ENCODE measurements around the gene P2RY14.

The P2RY14 gene

DNA sequence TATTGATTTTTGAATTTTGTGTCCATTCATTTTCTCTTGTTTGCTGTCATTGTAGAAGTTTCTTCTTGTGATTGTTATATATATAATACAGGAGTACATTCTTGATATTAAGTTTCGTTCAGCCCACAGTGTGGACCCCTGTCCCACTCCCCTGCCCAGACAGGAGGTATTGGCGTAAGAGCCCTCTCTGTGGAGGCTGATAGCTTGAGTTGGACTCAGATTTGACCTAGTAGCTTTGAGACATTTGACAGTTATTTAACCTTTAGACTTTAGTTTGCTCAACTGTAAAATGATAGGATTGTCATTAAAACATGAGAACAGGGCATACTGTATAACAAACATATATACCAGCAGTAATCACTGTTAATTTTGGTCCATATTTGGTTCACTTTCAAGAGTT, 102.4 kb downstream of the P2RY14 start:
- ATAC-seq: no peak

DNA sequence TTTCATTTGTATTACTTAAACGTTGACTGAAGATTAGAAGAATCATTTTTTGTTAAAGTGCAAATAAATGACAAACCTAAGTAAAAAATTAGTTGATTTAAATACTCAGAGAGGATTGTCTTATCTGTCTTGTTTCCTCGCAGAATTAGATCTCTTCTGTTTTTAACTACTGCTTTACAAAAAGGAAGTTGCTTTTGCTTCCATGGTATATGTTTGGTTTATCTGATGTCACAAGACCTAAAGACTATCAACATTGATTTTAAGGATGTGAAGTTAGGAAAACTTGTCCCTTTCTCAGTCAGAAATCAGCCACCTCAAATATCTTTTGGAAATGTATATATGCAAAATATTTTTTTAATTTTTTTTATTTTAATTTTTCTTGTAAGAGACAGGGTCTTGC, 104.0 kb downstream of the P2RY14 start:
- ATAC-seq: no peak

DNA sequence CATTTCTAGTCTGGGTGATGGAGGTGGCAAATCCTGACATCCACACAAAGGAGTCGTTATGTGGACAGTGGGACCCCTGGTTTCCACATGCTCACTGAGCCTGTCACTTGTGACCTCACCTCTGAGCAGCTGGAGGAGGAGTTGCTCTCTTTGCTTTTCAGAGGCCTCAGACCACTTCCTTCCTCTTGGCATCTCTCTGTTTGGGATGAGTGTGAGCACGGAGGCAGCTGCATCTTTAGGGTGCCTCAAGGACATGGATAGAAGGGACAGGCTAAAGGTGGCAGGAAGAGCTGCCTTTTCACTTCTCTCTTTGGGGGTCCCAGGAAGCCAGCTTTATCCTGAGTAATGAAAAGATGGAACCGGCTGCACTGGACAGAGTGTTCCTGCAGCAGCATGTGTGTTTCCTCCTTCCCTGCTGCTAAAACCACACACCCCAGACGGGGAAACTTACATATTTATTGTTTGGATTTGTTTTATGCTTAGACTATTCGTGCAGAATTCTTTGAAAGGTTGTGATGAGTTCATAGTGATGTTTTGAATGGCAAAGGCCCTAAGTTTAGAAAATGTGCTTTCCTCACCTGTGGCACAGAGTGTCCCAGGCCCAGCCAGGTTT, 107.1 kb downstream of the P2RY14 start:
- peak; percentile 39 to 44 for ATAC-seq

DNA sequence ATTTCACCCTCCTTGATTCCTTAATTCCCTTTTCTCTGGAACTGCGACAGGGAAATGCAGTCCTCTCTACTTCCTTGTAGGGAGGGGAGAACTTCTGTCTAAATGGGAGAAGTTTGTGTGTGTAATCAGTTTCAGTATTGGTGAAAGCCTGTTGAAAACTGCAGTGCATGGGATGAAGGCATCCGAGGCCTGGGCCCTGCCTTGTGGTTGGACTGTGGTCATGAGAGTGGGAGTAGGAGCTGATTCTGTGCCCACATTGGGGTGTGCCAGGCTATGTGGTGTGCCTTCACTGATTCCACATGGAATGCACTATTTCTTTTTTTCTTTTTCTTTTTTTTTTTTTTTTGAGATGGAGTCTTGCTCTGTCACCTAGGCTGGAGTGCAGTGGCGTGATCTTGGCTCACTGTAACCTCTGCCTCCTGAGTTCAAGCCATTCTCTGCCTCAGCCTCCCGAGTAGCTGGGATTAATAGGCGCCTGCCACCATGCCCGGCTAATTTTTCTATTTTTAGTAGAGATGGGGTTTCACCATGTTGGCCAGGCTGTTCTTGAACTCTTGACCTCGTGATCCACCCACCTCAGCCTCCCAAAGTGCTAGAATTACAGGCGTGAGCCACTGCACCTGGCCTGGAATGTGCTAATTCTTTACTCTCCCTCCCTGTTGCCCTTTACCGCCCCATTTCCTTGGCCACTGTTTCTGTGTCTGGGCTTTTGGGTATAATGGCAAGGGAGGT, 108.2 kb downstream of the P2RY14 start:
- ATAC-seq: peak in 1 of 2 donors; percentile 22

DNA sequence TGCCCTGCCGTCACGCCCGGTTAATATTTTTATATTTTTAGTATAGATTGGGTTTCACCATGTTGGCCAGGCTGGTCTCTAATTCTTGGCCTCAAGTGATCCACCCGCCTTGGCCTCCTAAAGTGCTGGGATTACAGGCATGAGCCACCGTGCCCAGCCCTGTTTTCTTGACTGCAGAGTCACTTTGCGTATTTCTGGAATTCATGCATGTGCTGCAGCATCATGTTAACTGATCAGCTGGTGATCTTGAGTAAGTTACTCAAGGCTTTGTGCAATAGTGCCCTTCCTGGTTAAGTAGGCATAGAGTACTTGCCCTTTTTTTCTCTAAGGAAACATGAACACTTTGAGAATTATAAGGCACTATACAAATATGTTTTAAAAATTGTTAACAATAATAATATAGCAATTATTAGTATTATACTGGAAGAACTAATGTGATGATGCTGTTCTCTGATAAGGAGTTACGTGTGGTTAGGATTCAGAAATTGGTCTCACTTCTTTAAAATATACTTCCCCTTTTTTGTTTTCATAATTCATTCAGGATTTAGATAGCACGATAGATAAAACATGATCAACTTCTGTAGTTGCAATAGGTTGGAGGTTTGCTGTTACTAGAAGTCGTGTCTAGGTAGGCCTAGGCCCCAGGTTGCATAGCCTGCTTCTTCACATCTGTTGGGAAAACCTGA, 108.9 kb downstream of the P2RY14 start:
- ATAC-seq: no peak

DNA sequence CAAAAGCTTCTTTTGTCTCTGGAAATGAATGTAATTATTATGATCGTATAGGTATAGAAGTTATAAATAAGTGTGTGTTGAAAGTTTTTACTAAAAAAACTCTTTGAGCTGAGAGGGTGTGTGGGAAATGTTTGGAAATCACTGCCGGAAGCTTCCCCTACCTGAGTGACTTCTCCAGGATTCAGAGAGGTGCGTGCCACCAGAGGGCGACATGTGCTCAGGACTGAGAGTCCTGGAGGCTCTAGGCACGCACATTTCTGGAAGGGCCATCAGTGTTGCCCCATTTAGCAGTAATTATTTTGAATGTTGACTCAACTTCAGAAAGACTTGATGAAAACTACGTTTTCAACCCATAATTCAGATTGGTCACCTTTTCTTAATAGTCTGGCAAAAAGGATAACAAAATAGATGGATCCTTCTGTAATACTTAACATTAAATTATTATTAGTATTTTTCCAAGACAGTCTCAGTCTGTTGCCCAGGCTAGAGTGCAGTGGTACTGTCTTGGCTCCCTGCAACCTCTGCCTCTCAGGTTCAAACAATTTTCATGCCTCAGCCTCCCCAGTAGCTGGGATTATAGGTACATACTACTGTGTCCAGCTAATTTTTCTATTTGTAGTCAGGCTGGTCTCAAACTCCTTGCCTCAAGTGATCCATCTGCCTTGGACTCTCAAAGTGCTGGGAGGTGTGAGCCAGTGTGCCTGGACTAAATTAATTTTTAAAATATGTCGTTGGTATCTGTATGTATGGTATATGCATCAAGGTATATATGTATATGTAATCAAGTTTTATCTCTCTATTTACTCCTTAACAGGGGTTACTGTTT, 109.9 kb downstream of the P2RY14 start:
- ATAC-seq: peak; percentile 77 to 79

DNA sequence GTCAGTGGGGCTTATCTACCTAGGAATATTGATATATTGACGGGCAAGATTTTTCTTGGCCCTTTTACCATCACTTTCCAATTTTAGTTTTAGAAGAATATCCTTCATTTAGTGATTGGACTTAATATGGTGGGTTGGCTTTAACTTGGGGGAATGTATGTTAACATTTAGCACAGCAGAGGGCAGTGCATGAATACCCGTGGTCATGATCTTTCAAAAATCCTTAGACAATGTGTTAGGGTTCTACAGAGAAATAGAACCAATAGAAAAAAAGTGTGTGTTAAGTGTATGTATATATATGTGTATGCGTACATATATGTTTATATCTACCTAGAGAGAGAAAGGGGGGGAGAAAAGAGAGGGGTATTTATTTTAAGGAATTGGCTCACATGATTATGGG, 112.2 kb downstream of the P2RY14 start:
- no peak for ATAC-seq

DNA sequence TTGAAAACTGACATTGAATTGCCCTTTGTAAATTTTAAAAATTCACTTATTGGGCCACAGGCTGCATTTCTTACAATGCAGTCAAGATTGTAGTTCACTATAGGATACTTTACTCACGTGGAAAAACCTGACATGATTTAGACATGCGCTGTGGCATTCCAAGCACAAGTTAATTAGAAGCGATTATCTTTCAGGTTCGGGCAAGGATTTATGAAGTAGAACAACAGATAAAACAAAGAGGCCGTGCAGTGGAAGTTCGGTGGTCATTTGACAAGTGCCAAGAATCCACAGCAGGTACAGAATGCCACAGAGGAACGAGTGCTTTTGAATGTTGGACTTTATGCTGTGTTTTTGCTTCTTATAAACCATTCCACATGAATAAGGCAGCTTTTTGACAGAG, 113.1 kb downstream of the P2RY14 start:
- no peak for ATAC-seq

Data from activated CD4-positive, CD25-positive, alpha-beta regulatory T cell treated with anti-CD3 and anti-CD28 coated beads, Interleukin-2, amount 50 U/mL, for 24 hours (primary cell).